Stimulated activated CD8-positive, alpha-beta memory T cell treated with anti-CD3 and anti-CD28 coated beads, Interleukin-2, amount 100 ng/mL, for 48 hours (primary cell): Measurements from ENCODE around the gene ARHGAP15.

Experiments
- DNase-seq, 2 donors: peaks; one replicate each; pipeline ENCODE4 v3.0.0-alpha.2; 2020; ENCODE audit warnings: low read depth in 2 of 2

ARHGAP15 gene

GRCh38 chr2:143344780-143345179 is 215.6 kb downstream of the ARHGAP15 start:
- DNase-seq: no peak

GRCh38 chr2:143345887-143346787 is 216.9 kb downstream of the ARHGAP15 start:
- no peak for DNase-seq

GRCh38 chr2:143347271-143347695 is 218.1 kb downstream of the ARHGAP15 start:
- DNase-seq: no peak

GRCh38 chr2:143347901-143348414 is 218.7 kb downstream of the ARHGAP15 start:
- no peak for DNase-seq

GRCh38 chr2:143354050-143354750 is 225.0 kb downstream of the ARHGAP15 start:
- no peak for DNase-seq

- DNase-seq: no peak
These were observed 226.7 kb downstream of the ARHGAP15 start for GRCh38 chr2:143355870-143356269.

GRCh38 chr2:143356336-143356735 is 227.1 kb downstream of the ARHGAP15 start:
- DNase-seq: no peak

GRCh38 chr2:143356736-143357446 is 227.7 kb downstream of the ARHGAP15 start:
- no peak for DNase-seq

GRCh38 chr2:143357966-143358365 is 228.7 kb downstream of the ARHGAP15 start:
- DNase-seq: no peak

- no peak for DNase-seq
These were observed 232.1 kb downstream of the ARHGAP15 start for GRCh38 chr2:143361346-143361745.

- no peak for DNase-seq
These were observed 242.4 kb downstream of the ARHGAP15 start for GRCh38 chr2:143371616-143372015.

- DNase-seq: no peak
These were observed 246.2 kb downstream of the ARHGAP15 start for GRCh38 chr2:143375384-143375880.

- DNase-seq: no peak
These were observed 249.8 kb downstream of the ARHGAP15 start for GRCh38 chr2:143378996-143379395.

- no peak for DNase-seq
These were observed 250.7 kb downstream of the ARHGAP15 start for GRCh38 chr2:143379955-143380354.

GRCh38 chr2:143382573-143382972 is 253.4 kb downstream of the ARHGAP15 start:
- no peak for DNase-seq

GRCh38 chr2:143383016-143383415 is 253.8 kb downstream of the ARHGAP15 start:
- DNase-seq: no peak

GRCh38 chr2:143384111-143384510 is 254.9 kb downstream of the ARHGAP15 start:
- DNase-seq: no peak

- no peak for DNase-seq
These were observed 261.0 kb downstream of the ARHGAP15 start for GRCh38 chr2:143390171-143390570.

- no peak for DNase-seq
These were observed 263.1 kb downstream of the ARHGAP15 start for GRCh38 chr2:143392358-143392757.

- no peak for DNase-seq
These were observed 264.8 kb downstream of the ARHGAP15 start for GRCh38 chr2:143394062-143394461.

GRCh38 chr2:143397884-143398614 is 268.8 kb downstream of the ARHGAP15 start:
- DNase-seq: no peak
